ENCODE data around the gene PERM1. TPM values are rescaled to one million over a fixed set of nuclear protein-coding genes. Genes with fewer than 3 reads are reported as not detected.

Gene PERM1
- total and polyA plus RNA-seq, 2 of the 8 experiments (the other 6 are each of a cell fraction or from before 2014, with no cell fraction given), result not detected

DNA sequence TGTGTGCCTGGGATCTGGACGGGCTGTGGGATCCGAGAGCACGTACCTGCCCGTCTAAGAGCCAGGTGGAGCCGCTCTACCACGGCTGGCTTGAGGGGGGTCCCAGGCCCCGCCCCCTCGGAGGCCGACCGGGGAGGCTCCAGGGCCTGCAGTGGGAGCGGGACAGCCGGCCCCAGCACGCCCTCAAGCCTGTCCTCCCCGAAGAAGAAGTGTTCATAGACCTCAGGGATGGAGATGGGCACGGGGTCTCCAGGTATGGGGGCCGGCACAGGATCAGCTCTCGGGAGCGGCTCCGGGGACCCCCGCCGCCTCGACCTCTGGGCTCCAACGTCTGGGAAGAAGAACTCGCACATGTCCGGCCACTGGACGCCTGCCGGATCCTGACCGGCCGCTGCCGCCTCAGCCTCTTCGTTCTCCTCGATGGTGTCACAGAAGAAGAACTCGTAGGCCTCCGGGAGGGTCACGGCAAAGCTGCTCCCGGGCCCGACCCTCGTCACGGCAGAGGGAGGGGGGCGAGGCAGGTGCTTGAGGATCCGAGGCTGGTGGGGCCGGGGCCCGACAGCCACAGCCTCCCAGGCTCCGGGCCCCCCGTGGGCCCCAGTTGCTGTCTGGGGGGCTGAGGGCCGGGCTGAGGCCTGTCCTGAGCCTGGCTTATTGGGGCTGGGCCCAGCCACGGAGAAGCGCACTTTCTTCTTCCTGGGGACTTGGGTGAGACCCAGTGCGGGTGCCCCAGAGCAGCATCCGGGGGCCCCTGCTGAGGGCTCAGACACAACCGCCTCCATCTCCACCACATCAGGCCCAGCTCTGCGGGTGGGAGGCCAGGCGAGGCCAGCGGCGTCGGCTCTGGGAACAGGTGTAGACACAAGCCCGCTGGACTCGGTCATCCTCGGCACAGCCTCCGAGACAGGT is 2.8 kb downstream of the PERM1 start:
- Histone ChIP-seq H3K4ac (replicated peaks; ENCODE audit: insufficient read length, low read depth, low read length) (no peak overlapping the region), H4K20me1 (replicated peaks in 1 of 2; ENCODE audit: control insufficient read depth in 1 of 2, insufficient read depth in 2 of 2, low read length in 2 of 2) (peaks cover 0 to 12% of the 10 kb centered on the region in 2 experiments), H4K8ac (ENCODE audit: extremely low read depth, insufficient read depth, low read length) (peak overlapping the region; percentile 51), H3K27me3 (replicated peaks in 1 of 4; ENCODE audit: control insufficient read depth in 3 of 4, extremely low read depth in 1 of 4, insufficient read depth in 3 of 4, low read length in 3 of 4) (peaks cover 0 to 18% (median 5%) of the 10 kb centered on the region in 4 experiments; a peak in 4 of 7 replicates), H2BK5ac (ENCODE audit: low read depth, low read length) (no peak overlapping the region), H3K18ac (ENCODE audit: extremely low read depth, low read length) (no peak overlapping the region), H4K91ac (replicated peaks; ENCODE audit: insufficient read length, low read length) (no peak overlapping the region), H3K4me3 (ENCODE audit: extremely low read depth in 1 of 4, insufficient read depth in 2 of 4, low read depth in 3 of 4, low read length in 4 of 4) (no peak overlapping the region), H3K9ac (replicated peaks in 1 of 4; ENCODE audit: extremely low read depth in 1 of 4, low read depth in 3 of 4, low read length in 3 of 4) (no peak overlapping the region), H3K79me2 (ENCODE audit: control insufficient read depth in 1 of 2, insufficient read depth in 2 of 2, low read length in 2 of 2) (no peaks in the 10 kb centered on the region), H3K56ac (replicated peaks; ENCODE audit: insufficient read length, low read depth, low read length) (no peak overlapping the region), H2BK120ac (replicated peaks; ENCODE audit: low read depth, low read length) (no peak overlapping the region), H3K4me1 (replicated peaks in 1 of 4; ENCODE audit: control insufficient read depth in 3 of 4, insufficient read depth in 4 of 4, low read length in 3 of 4) (peaks cover 0 to 10% (median under 1%) of the 10 kb centered on the region in 4 experiments; a peak in 4 of 7 replicates), H3K9me3 (ENCODE audit: insufficient read depth in 2 of 2, low read depth in 1 of 2, low read length in 1 of 2) (no peaks in the 10 kb centered on the region), H2BK20ac (ENCODE audit: low read length) (no peak overlapping the region), H3K23me2 (ENCODE audit: low read depth, low read length) (peaks cover 2% of the 10 kb centered on the region; the same call in 1 of the 2 replicates), H2AFZ (ENCODE audit: low read length) (no peak overlapping the region), H3K14ac (ENCODE audit: insufficient read length) (no peak overlapping the region), H2BK15ac (ENCODE audit: low read length) (no peak overlapping the region), H2AK5ac (ENCODE audit: low read depth, low read length) (no peak overlapping the region; the same call in 1 of the 2 replicates), H3K4me2 (ENCODE audit: insufficient read depth in 1 of 2, low read depth in 2 of 2, low read length in 2 of 2) (no peak overlapping the region), H2BK12ac (ENCODE audit: low read depth, low read length) (no peak overlapping the region), H3K27ac (ENCODE audit: low read depth, low read length) (no peak overlapping the region), H3K79me1 (ENCODE audit: low read depth, low read length) (no peaks in the 10 kb centered on the region), H3K23ac (ENCODE audit: insufficient read length) (no peak overlapping the region), H3K36me3 (ENCODE audit: control insufficient read depth in 2 of 4, insufficient read depth in 4 of 4, low read length in 3 of 4) (no peaks in the 10 kb centered on the region), H4K5ac (ENCODE audit: insufficient read length, low read depth, low read length) (no peak overlapping the region)
- DNase-seq (ENCODE audit: low read depth in 1 of 2, low spot score in 2 of 2) (no peak), FAIRE-seq (no peak)
- POLR2A ChIA-PET (ENCODE audit: partially characterized antibody), result interaction anchor here (0.7 to 1.5 kb wide), 3 partner anchors 23 to 81 kb away, joined by 3 to 4 read pairs (median 4); no protein-coding TSS in a partner anchor
- CTCF ChIA-PET (ENCODE audit: partially characterized antibody), result interaction anchor here (0.9 to 6.9 kb wide), 3 partner anchors 13 to 85 kb away, joined by 5 to 86 read pairs (median 80); no protein-coding TSS in a partner anchor
- WGBS, 2 experiments (ENCODE audit: extremely low coverage in 1 of 2, insufficient coverage in 1 of 2, insufficient read length in 1 of 2, insufficient replicate concordance in 2 of 2, low coverage in 1 of 2, low lambda C conversion rate in 2 of 2, missing lambda C conversion rate in 1 of 2), result 86% methylated on average over 34 of the region's 60 CpGs; no CpG with 5 or more reads in 1 of the 2 experiments
- TF ChIP-seq CBX8 (IDR thresholded peaks at IDR 0.05; ENCODE audit: borderline replicate concordance, low read depth, low read length) (no peak), RXRA (IDR thresholded peaks at IDR 0.05; ENCODE audit: insufficient read depth, low read depth, low read length) (no peak), TCF12 (IDR thresholded peaks at IDR 0.05; ENCODE audit: low read depth, low read length) (no peak), TAF7 (optimal IDR thresholded peaks at IDR 0.05; ENCODE audit: borderline replicate concordance, low read depth, low read length) (no peak), TBP (IDR thresholded peaks at IDR 0.05; ENCODE audit: low read depth, low read length) (no peak), HDAC6 (IDR thresholded peaks at IDR 0.05; ENCODE audit: low read depth, low read length) (no peak), TEAD4 (IDR thresholded peaks at IDR 0.05; ENCODE audit: low read depth, low read length) (no peak), RBBP5 (IDR thresholded peaks at IDR 0.05; ENCODE audit: borderline replicate concordance, low read depth, low read length) (no peak), NANOG (IDR thresholded peaks at IDR 0.05; ENCODE audit: insufficient read depth, low read depth, low read length, poor library complexity, severe bottlenecking) (no peak), BACH1 (IDR thresholded peaks at IDR 0.05; ENCODE audit: low read length) (no peak)
- TF ChIP-seq, protein P1, sequence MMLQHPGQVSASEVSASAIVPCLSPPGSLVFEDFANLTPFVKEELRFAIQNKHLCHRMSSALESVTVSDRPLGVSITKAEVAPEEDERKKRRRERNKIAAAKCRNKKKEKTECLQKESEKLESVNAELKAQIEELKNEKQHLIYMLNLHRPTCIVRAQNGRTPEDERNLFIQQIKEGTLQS (IDR thresholded peaks at IDR 0.05; ENCODE audit: insufficient read depth, low read depth, low read length), result no peak
